Skeletal muscle tissue (tissue), 4 donors: ENCODE results near the gene DPP6. TPM values are rescaled to one million over a fixed set of nuclear protein-coding genes. Genes with fewer than 3 reads are reported as not detected.
"Not testable (repeated sequence)": the region's sequence is repeated elsewhere in the genome, so short reads cannot be mapped to it uniquely, and the experiment has no call there.

Experiments used
- H3K27ac ChIP-seq: one replicate; pipeline ENCODE4 v1.7.0; 2013; ENCODE audit warnings: mild to moderate bottlenecking, low read depth, low read length, inconsistent platforms
- H3K27me3 ChIP-seq, 3 donors: one replicate each; pipeline ENCODE4 v1.7.0; 2013; ENCODE audit warnings: low read length in 3 of 3; ENCODE audit not compliant: control insufficient read depth in 3 of 3, insufficient read depth in 3 of 3
- H3K36me3 ChIP-seq, 3 donors: one replicate each; pipeline ENCODE4 v1.7.0; 2013; ENCODE audit warnings: low read length in 3 of 3; ENCODE audit not compliant: control insufficient read depth in 3 of 3, insufficient read depth in 3 of 3
- H3K4me1 ChIP-seq, 3 donors: one replicate each; pipeline ENCODE4 v1.7.0; 2013; ENCODE audit warnings: low read length in 3 of 3, mild to moderate bottlenecking in 3 of 3; ENCODE audit not compliant: control insufficient read depth in 3 of 3, insufficient read depth in 3 of 3
- H3K4me3 ChIP-seq, 3 donors: one replicate each; pipeline ENCODE4 v1.7.0; 2013; ENCODE audit warnings: low read length in 3 of 3
- H3K9ac ChIP-seq, 3 donors: one replicate each; pipeline ENCODE4 v1.7.0; 2013; ENCODE audit warnings: low read length in 3 of 3, mild to moderate bottlenecking in 3 of 3, moderate library complexity in 2 of 3, low read depth in 1 of 3
- H3K9me3 ChIP-seq, 3 donors: one replicate each; pipeline ENCODE4 v1.7.0; 2013; ENCODE audit warnings: low read length in 3 of 3; ENCODE audit not compliant: control insufficient read depth in 3 of 3
- total RNA-seq: library from RNA; depleted of rRNA; stranded (reverse); fragments of >200 nt; gene quantifications from one replicate; pipeline ENCODE4 v1.2.3, GENCODE V29; 2014
- donor health status: Osteomylitis.

Gene DPP6
- total RNA-seq, 1 donor from 2014 or later = 4.2 TPM

GRCh38 chr7:154072395-154073181, 20.4 kb downstream of the DPP6 start:
- H3K27ac ChIP-seq, H3K9me3 ChIP-seq, H3K9ac ChIP-seq, H3K36me3 ChIP-seq, H3K4me3 ChIP-seq, H3K27me3 ChIP-seq, H3K4me1 ChIP-seq: not testable (repeated sequence)

GRCh38 chr7:154078523-154078922, 26.3 kb downstream of the DPP6 start:
- H3K4me3 ChIP-seq, H3K27me3 ChIP-seq, H3K36me3 ChIP-seq, H3K9ac ChIP-seq, H3K9me3 ChIP-seq, H3K27ac ChIP-seq, H3K4me1 ChIP-seq: not testable (repeated sequence)

- not testable (repeated sequence) for H3K9ac ChIP-seq, H3K27me3 ChIP-seq, H3K36me3 ChIP-seq, H3K4me3 ChIP-seq, H3K27ac ChIP-seq, H3K4me1 ChIP-seq, H3K9me3 ChIP-seq
Observed at GRCh38 chr7:154080249-154080648, 28.1 kb downstream of the DPP6 start.

GRCh38 chr7:154087037-154087725, 35.0 kb downstream of the DPP6 start:
- H3K9ac ChIP-seq, H3K9me3 ChIP-seq, H3K4me3 ChIP-seq, H3K4me1 ChIP-seq, H3K36me3 ChIP-seq, H3K27ac ChIP-seq, H3K27me3 ChIP-seq: not testable (repeated sequence)

GRCh38 chr7:154092093-154092492, 39.9 kb downstream of the DPP6 start:
- not testable (repeated sequence) for H3K9ac ChIP-seq, H3K9me3 ChIP-seq, H3K27me3 ChIP-seq, H3K27ac ChIP-seq, H3K36me3 ChIP-seq, H3K4me1 ChIP-seq, H3K4me3 ChIP-seq

GRCh38 chr7:154095201-154095600, 43.0 kb downstream of the DPP6 start:
- not testable (repeated sequence) for H3K9ac ChIP-seq, H3K4me3 ChIP-seq, H3K4me1 ChIP-seq, H3K27ac ChIP-seq, H3K27me3 ChIP-seq, H3K9me3 ChIP-seq, H3K36me3 ChIP-seq

GRCh38 chr7:154105063-154105462, 52.9 kb downstream of the DPP6 start:
- H3K36me3 ChIP-seq, H3K9ac ChIP-seq, H3K27me3 ChIP-seq, H3K4me1 ChIP-seq, H3K9me3 ChIP-seq, H3K27ac ChIP-seq, H3K4me3 ChIP-seq: not testable (repeated sequence)

GRCh38 chr7:154109615-154110014, 57.4 kb downstream of the DPP6 start:
- H3K4me1 ChIP-seq, H3K9me3 ChIP-seq, H3K4me3 ChIP-seq, H3K27me3 ChIP-seq, H3K27ac ChIP-seq, H3K36me3 ChIP-seq, H3K9ac ChIP-seq: not testable (repeated sequence)

GRCh38 chr7:154113732-154114351, 61.6 kb downstream of the DPP6 start:
- not testable (repeated sequence) for H3K4me1 ChIP-seq, H3K36me3 ChIP-seq, H3K27ac ChIP-seq, H3K9ac ChIP-seq, H3K4me3 ChIP-seq, H3K27me3 ChIP-seq, H3K9me3 ChIP-seq
